ENCODE measurements around the gene MIS18BP1. TPM values are rescaled to one million over a fixed set of nuclear protein-coding genes. Genes with fewer than 3 reads are reported as not detected.

Gene MIS18BP1
- total RNA-seq, 4 donors from 2014 or later = 18.0 to 55.1 (median 29.2) TPM

Small RNA genes within 50 kb of the gene (small RNA-seq; reads per million reads assigned to genes)
- gene RNU6-552P = not detected

Other genes starting within 250 kb of the MIS18BP1 start
- gene PRPF39, start 169.1 kb downstream of the MIS18BP1 start, total RNA-seq = 10 to 100 TPM; 20.7 to 30.0 (median 28.4) TPM
- gene FKBP3, start 118.7 kb downstream of the MIS18BP1 start, total RNA-seq = 10 to 100 TPM; 19.6 to 45.7 (median 32.7) TPM
- 10 to 100 TPM in 1 of 4 donors, 1 to 10 TPM in 3; 5.1 to 12.9 (median 7.7) TPM for gene FANCM, start 117.3 kb downstream of the MIS18BP1 start, total RNA-seq

All from tibial nerve (tissue), 4 donors.